ENCODE results near the gene PSMA4.

GRCh38 chr15:78536134-78536533 is 4.1 kb upstream of the PSMA4 start:
- TF ChIP-seq, protein P1, sequence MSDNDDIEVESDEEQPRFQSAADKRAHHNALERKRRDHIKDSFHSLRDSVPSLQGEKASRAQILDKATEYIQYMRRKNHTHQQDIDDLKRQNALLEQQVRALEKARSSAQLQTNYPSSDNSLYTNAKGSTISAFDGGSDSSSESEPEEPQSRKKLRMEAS (IDR thresholded peaks at IDR 0.05): no peak
- TF ChIP-seq, protein P2, sequence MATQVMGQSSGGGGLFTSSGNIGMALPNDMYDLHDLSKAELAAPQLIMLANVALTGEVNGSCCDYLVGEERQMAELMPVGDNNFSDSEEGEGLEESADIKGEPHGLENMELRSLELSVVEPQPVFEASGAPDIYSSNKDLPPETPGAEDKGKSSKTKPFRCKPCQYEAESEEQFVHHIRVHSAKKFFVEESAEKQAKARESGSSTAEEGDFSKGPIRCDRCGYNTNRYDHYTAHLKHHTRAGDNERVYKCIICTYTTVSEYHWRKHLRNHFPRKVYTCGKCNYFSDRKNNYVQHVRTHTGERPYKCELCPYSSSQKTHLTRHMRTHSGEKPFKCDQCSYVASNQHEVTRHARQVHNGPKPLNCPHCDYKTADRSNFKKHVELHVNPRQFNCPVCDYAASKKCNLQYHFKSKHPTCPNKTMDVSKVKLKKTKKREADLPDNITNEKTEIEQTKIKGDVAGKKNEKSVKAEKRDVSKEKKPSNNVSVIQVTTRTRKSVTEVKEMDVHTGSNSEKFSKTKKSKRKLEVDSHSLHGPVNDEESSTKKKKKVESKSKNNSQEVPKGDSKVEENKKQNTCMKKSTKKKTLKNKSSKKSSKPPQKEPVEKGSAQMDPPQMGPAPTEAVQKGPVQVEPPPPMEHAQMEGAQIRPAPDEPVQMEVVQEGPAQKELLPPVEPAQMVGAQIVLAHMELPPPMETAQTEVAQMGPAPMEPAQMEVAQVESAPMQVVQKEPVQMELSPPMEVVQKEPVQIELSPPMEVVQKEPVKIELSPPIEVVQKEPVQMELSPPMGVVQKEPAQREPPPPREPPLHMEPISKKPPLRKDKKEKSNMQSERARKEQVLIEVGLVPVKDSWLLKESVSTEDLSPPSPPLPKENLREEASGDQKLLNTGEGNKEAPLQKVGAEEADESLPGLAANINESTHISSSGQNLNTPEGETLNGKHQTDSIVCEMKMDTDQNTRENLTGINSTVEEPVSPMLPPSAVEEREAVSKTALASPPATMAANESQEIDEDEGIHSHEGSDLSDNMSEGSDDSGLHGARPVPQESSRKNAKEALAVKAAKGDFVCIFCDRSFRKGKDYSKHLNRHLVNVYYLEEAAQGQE (IDR thresholded peaks at IDR 0.05): no peak
- TF ChIP-seq, protein P3, sequence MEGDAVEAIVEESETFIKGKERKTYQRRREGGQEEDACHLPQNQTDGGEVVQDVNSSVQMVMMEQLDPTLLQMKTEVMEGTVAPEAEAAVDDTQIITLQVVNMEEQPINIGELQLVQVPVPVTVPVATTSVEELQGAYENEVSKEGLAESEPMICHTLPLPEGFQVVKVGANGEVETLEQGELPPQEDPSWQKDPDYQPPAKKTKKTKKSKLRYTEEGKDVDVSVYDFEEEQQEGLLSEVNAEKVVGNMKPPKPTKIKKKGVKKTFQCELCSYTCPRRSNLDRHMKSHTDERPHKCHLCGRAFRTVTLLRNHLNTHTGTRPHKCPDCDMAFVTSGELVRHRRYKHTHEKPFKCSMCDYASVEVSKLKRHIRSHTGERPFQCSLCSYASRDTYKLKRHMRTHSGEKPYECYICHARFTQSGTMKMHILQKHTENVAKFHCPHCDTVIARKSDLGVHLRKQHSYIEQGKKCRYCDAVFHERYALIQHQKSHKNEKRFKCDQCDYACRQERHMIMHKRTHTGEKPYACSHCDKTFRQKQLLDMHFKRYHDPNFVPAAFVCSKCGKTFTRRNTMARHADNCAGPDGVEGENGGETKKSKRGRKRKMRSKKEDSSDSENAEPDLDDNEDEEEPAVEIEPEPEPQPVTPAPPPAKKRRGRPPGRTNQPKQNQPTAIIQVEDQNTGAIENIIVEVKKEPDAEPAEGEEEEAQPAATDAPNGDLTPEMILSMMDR (IDR thresholded peaks at IDR 0.05; ENCODE audit: low read depth, low read length, missing input control): no peak
- TF ChIP-seq JUND (IDR thresholded peaks at IDR 0.05) (no peak), ATF3 (IDR thresholded peaks at IDR 0.05) (no peak), TAF1 (conservative IDR thresholded peaks at IDR 0.05) (no peak), GABPA (IDR thresholded peaks at IDR 0.05 in 1 of 2, conservative IDR thresholded peaks at IDR 0.05 in 1 of 2) (no peak), SP1 (IDR thresholded peaks at IDR 0.05) (no peak), NR2F2 (IDR thresholded peaks at IDR 0.05) (no peak), RAD21 (IDR thresholded peaks at IDR 0.05) (no peak), YY1 (IDR thresholded peaks at IDR 0.05) (no peak), FOXA1 (IDR thresholded peaks at IDR 0.05) (no peak), HNF4G (IDR thresholded peaks at IDR 0.05) (no peak)
- TF ChIP-seq, protein P4, sequence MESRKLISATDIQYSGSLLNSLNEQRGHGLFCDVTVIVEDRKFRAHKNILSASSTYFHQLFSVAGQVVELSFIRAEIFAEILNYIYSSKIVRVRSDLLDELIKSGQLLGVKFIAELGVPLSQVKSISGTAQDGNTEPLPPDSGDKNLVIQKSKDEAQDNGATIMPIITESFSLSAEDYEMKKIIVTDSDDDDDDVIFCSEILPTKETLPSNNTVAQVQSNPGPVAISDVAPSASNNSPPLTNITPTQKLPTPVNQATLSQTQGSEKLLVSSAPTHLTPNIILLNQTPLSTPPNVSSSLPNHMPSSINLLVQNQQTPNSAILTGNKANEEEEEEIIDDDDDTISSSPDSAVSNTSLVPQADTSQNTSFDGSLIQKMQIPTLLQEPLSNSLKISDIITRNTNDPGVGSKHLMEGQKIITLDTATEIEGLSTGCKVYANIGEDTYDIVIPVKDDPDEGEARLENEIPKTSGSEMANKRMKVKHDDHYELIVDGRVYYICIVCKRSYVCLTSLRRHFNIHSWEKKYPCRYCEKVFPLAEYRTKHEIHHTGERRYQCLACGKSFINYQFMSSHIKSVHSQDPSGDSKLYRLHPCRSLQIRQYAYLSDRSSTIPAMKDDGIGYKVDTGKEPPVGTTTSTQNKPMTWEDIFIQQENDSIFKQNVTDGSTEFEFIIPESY (IDR thresholded peaks at IDR 0.05): no peak
